Right lobe of liver (tissue), 6 donors: ENCODE data around the gene CCDC197. TPM values are rescaled to one million over a fixed set of nuclear protein-coding genes. Genes with fewer than 3 reads are reported as not detected.

Source experiments
- ATAC-seq, 4 donors: fragments of 200-7000 bp; cut with Tn5 transposase; one replicate each; pipeline ENCODE4 v1.9.1; 2020; ENCODE audit warnings: mild to moderate bottlenecking in 4 of 4, moderate library complexity in 4 of 4
- DNase-seq, 3 donors: peaks; one replicate each; pipeline ENCODE4 v3.0.0-alpha.2; 2020
- H3K27ac ChIP-seq, 3 donors: fragments of 200-600 bp; one replicate each; pipeline ENCODE4 v1.8.0; 2022
- H3K27me3 ChIP-seq, 2 donors: fragments of 200-600 bp; one replicate each; pipeline ENCODE4 v1.8.0; 2022
- H3K36me3 ChIP-seq, 4 donors: fragments of 200-600 bp; sonication (generic) in 1 of 4; one replicate each; pipeline versions ENCODE4 v1.5.1 to v1.8.0; 2017 to 2022; ENCODE audit warnings: control low read depth in 1 of 4
- H3K4me1 ChIP-seq, 4 donors: fragments of 200-600 bp; sonication (generic) in 1 of 4; one replicate each; pipeline versions ENCODE4 v1.5.1 to v1.8.0; 2017 to 2022; ENCODE audit warnings: control low read depth in 1 of 4
- H3K4me3 ChIP-seq, 3 donors: fragments of 200-600 bp; one replicate each; pipeline ENCODE4 v1.8.0; 2022
- H3K9me3 ChIP-seq, 4 donors: fragments of 200-600 bp; sonication (generic) in 1 of 4; one replicate each; pipeline versions ENCODE4 v1.5.1 to v1.8.0; 2017 to 2022; ENCODE audit warnings: control low read depth in 1 of 4
- POLR2A ChIP-seq: fragments of 450-650 bp; IDR thresholded peaks from one replicate; pipeline ENCODE4 v1.6.1; 2017; ENCODE audit warnings: antibody characterized with exemption, mild to moderate bottlenecking
- WGBS: methylation state at CpG from one replicate; pipeline ENCODE4 v1.1.6; 2018; ENCODE audit warnings: low coverage, low lambda C conversion rate; ENCODE audit not compliant: insufficient coverage; ENCODE audit errors: missing lambda C conversion rate; 5-methylcytosine and 5-hydroxymethylcytosine counted together
- intact Hi-C, 2 donors: fragments of 100-400 bp; cut with DNase I; formaldehyde crosslinking; loops; one replicate each; pipeline versions ENCODE4 v1.11.2 to v1.14.1; 2022
- total RNA-seq, 6 experiments: library from RNA; depleted of rRNA in 2 of 6; stranded (reverse); fragments of >200 nt in 2 of 6; fragmentation: NEBNext Ultra II Directional in 3 of 6; extraction: Animal tissue kit (Norgen Biotek cat#: 25700) in 3 of 6; gene quantifications; one replicate each; pipeline versions ENCODE4 v1.1.0 to v1.2.4, GENCODE V29; 2016 to 2023
- TF ChIP-seq, protein P1 (sequence below), 4 donors: fragments of 200-600 bp in 3 of 4; fragments of 450-650 bp in 1 of 4; IDR thresholded peaks; one replicate each; pipeline versions ENCODE4 v1.5.1 to v1.8.0; 2016 to 2022; ENCODE audit warnings: antibody characterized with exemption in 4 of 4, mild to moderate bottlenecking in 2 of 4
- donor health status: DM: no; HTN: yes; CAD: no.
- donor health status: DM: no; HTN: no; CAD: no.
- donor health status: DM: no; HTN: no; CAD: no.
- donor health status: DM: no; HTN: yes; CAD: no.
- donor health status: DM: no; HTN: yes; CAD: no.

CCDC197 gene
- total RNA-seq, 6 experiments from 2014 or later = not detected

DNA sequence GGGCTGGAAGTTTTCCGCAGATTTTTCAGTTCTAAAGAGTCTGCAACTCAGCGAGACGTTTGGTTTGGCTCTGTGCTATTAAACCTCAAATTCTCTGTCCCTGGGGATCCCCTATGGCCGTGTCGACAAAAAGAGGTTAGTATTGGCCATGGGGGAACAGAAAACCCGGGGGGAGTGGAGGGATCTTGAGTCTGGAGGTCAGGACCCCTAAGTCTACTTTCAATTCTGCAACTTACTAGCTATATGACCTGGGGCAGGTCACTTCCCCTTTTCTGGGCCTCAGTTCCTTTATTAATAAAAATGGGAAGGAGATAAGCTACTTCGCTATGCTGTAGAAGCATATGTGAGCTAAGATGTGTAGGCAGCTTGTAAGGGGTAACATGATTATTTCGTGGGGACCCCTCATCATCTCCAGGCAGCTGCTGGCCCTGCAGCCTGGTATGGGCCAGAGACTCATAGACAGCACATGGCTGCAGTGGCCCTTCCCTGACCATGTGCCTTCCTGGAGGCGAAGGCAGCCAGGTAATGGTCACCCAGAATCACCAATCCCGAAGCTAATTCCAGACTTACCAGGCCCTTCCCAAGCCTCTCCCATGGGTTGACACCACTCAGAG lies 29.4 kb upstream of the CCDC197 start:
- Histone ChIP-seq H3K36me3 (no peaks in the 10 kb centered on the region), H3K9me3 (no peaks in the 10 kb centered on the region), H3K27me3 (no peaks in the 10 kb centered on the region), H3K4me3 (no peak overlapping the region), H3K4me1 (no peaks in the 10 kb centered on the region), H3K27ac (no peak overlapping the region)
- no peak for TF ChIP-seq POLR2A
- TF ChIP-seq, protein P1, sequence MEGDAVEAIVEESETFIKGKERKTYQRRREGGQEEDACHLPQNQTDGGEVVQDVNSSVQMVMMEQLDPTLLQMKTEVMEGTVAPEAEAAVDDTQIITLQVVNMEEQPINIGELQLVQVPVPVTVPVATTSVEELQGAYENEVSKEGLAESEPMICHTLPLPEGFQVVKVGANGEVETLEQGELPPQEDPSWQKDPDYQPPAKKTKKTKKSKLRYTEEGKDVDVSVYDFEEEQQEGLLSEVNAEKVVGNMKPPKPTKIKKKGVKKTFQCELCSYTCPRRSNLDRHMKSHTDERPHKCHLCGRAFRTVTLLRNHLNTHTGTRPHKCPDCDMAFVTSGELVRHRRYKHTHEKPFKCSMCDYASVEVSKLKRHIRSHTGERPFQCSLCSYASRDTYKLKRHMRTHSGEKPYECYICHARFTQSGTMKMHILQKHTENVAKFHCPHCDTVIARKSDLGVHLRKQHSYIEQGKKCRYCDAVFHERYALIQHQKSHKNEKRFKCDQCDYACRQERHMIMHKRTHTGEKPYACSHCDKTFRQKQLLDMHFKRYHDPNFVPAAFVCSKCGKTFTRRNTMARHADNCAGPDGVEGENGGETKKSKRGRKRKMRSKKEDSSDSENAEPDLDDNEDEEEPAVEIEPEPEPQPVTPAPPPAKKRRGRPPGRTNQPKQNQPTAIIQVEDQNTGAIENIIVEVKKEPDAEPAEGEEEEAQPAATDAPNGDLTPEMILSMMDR (IDR thresholded peaks at IDR 0.05) = no peak
- intact Hi-C loops = no loop called here
- ATAC-seq (peak in 2 of 4 donors; percentile 5 to 38), DNase-seq (no peak)
- 48% methylated on average over 10 of the region's 10 CpGs for whole genome bisulfite sequencing

DNA sequence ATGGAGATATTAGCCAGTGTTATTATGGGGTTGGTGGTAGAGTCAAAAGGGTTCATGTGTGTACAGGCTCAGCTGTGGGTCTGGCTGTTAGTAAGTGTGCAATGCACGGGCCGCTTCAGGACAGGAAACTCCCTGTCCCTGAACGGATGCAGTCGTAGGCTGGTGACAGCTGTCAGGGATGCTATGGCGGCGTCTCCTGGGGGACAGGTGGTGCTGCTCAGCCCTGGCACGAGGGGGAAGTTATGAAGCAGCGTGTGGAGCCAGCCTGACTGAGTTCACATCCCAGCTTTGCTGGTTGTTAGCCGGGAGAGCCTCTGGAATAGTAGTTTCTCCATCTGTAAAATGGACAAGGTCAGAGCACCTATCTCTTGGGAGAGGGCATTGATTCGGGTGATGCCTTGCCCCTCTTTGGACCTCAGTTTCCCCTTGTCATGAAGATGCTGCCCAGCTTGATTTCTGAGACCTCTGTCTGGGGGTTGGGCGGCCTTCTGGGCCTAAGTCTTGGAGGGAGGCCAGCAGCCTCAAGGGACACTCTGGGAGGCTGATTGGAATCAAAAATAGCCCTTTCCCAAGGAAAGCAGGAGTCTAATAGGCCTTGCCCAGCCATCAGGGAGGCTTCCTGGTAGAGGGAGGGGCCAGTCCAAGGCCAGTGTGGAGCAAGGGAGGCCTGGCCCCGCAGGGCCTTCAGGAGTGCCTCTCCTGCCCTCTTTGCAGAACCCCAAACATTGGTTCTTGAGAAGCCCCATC lies 27.8 kb upstream of the CCDC197 start:
- DNase-seq (no peak), ATAC-seq (no peak)
- Histone ChIP-seq H3K27me3 (no peaks in the 10 kb centered on the region), H3K27ac (no peak overlapping the region), H3K4me3 (no peak overlapping the region), H3K9me3 (no peaks in the 10 kb centered on the region), H3K36me3 (no peaks in the 10 kb centered on the region), H3K4me1 (no peaks in the 10 kb centered on the region)
- WGBS = 80% methylated on average over 3 of the region's 12 CpGs
- intact Hi-C loops = no loop called here
- TF ChIP-seq, protein P1 (IDR thresholded peaks at IDR 0.05) = no peak
- TF ChIP-seq POLR2A = no peak

DNA sequence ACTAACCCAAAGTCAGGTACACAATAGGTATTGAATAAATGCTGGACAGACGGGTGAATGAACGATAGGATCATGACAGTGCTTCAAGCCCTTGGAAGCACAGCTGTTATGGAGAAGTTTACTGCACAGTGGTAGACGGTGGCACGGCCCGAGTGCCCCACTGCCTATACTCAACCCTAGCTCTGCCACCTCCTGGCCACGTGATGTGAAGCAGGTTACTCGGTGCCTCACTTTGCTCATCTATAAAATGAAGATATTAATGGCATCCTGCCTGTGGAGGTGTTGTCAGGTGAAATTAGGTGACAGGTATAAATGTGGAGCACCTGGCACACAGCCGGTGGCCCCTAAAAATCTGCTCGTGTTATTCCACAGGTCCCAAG lies 26.5 kb upstream of the CCDC197 start:
- H3K4me1 ChIP-seq = no peaks in the 10 kb centered on the region
- TF ChIP-seq, protein P1 (IDR thresholded peaks at IDR 0.05) = peak; percentile 21 to 34 (median 29)
- TF ChIP-seq POLR2A = no peak
- no peaks in the 10 kb centered on the region for H3K9me3 ChIP-seq
- no peak overlapping the region for H3K27ac ChIP-seq
- H3K4me3 ChIP-seq = peak overlapping the region; percentile 1 to 21 (median 18)
- DNase-seq (peak in 1 of 3 donors; percentile 60), ATAC-seq (peak; percentile 55 to 85 (median 60))
- no peaks in the 10 kb centered on the region for H3K27me3 ChIP-seq
- no peaks in the 10 kb centered on the region for H3K36me3 ChIP-seq
- intact Hi-C loops = no loop called here
- 28% methylated on average over 5 of the region's 9 CpGs for WGBS

DNA sequence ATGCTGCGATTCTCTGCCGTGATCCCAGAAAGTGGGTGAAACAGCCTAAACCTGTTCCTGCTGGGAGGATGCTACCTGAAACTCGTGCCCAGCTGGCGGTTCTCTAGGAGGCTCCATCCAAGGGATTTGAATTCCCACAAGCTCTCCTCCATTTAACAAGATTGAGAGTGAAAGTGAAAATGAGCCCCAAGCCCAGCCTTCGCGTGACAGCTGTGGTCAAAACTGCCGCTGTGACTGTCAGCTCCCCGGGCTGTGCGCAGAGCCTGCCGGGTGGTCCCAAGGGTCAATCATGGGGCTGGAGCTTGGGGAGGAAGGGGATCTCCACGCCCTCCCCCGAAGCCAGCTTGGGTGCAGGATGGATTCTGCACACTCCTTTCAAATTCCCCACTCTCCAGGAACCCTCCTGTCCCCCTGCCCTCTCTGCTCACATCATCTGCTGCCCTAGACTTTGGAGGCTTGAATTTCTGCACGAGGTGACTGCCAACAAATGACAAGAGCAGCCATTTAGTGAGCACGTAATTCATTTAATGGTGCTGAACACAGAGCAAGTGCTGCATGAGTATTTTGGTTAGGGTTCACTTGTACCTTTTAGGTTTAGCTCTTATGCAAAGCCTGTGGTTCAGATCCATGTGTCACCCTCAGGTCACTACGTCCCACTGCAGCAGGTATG lies 26.0 kb upstream of the CCDC197 start:
- no peak for TF ChIP-seq POLR2A
- TF ChIP-seq, protein P1 (IDR thresholded peaks at IDR 0.05) = no peak
- peak; percentile 30 to 65 (median 58) for ATAC-seq

More for the DNA sequence above, 26.0 kb upstream of the CCDC197 start:
- Histone ChIP-seq H3K27me3 (no peaks in the 10 kb centered on the region), H3K9me3 (no peaks in the 10 kb centered on the region), H3K27ac (no peak overlapping the region), H3K4me3 (peak overlapping the region; percentile 1 to 21 (median 18)), H3K4me1 (no peaks in the 10 kb centered on the region), H3K36me3 (no peaks in the 10 kb centered on the region)
- 38% methylated on average over 3 of the region's 15 CpGs for WGBS
- intact Hi-C loops = no loop called here
- DNase-seq = no peak
